Lower lobe of right lung (tissue), 2 donors: ENCODE results near the gene ERVFRD-1. TPM values are rescaled to one million over a fixed set of nuclear protein-coding genes. Genes with fewer than 3 reads are reported as not detected.

Source experiments
- ATAC-seq, 2 donors: fragments of 200-7000 bp; cut with Tn5 transposase; one replicate each; pipeline ENCODE4 v1.9.1; 2020 to 2022; ENCODE audit warnings: mild to moderate bottlenecking in 2 of 2, moderate library complexity in 2 of 2
- DNase-seq: peaks from one replicate; pipeline ENCODE4 v3.0.0-alpha.2; 2020
- H3K27ac ChIP-seq: fragments of 200-600 bp; one replicate; pipeline ENCODE4 v1.8.0; 2022
- H3K27me3 ChIP-seq: fragments of 200-600 bp; one replicate; pipeline ENCODE4 v1.8.0; 2022; ENCODE audit warnings: low read depth
- H3K36me3 ChIP-seq: fragments of 200-600 bp; one replicate; pipeline ENCODE4 v1.8.0; 2022; ENCODE audit warnings: mild to moderate bottlenecking
- H3K4me1 ChIP-seq: fragments of 200-600 bp; one replicate; pipeline ENCODE4 v1.8.0; 2022
- H3K4me3 ChIP-seq: fragments of 200-600 bp; one replicate; pipeline ENCODE4 v1.8.0; 2022; ENCODE audit warnings: mild to moderate bottlenecking
- H3K9me3 ChIP-seq: fragments of 200-600 bp; one replicate; pipeline ENCODE4 v1.8.0; 2022
- CTCF ChIP-seq: fragments of 200-600 bp; IDR thresholded peaks from one replicate; pipeline ENCODE4 v1.8.0; 2022; ENCODE audit warnings: antibody characterized with exemption, mild to moderate bottlenecking
- intact Hi-C: fragments of 100-400 bp; cut with DNase I; formaldehyde crosslinking; loops from one replicate; pipeline ENCODE4 v1.11.0; 2022
- total RNA-seq: library from RNA; stranded (reverse); fragmentation: NEBNext Ultra II Directional; extraction: Animal tissue kit (Norgen Biotek cat#: 25700); gene quantifications from one replicate; pipeline ENCODE4 v1.2.1, GENCODE V29; 2021
- donor health status: DM: no; HTN: yes; CAD: no; lungs with severe emphysema.

The ERVFRD-1 gene
- total RNA-seq, 1 donor from 2014 or later = 0.65 TPM

GRCh38 chr6:11142296-11143027 is 30.9 kb upstream of the ERVFRD-1 start:
- intact Hi-C loops = loop anchor here (10.0 kb wide), 1 partner anchor 352 kb away; no protein-coding TSS in a partner anchor
- ATAC-seq (no peak), DNase-seq (no peak)
- Histone ChIP-seq H3K9me3 (no peaks in the 10 kb centered on the region), H3K27ac (no peak overlapping the region), H3K36me3 (no peaks in the 10 kb centered on the region), H3K4me3 (no peak overlapping the region), H3K27me3 (no peaks in the 10 kb centered on the region), H3K4me1 (no peaks in the 10 kb centered on the region)
- no peak for TF ChIP-seq CTCF

GRCh38 chr6:11141295-11141694 is 29.8 kb upstream of the ERVFRD-1 start:
- no peak overlapping the region for H3K27ac ChIP-seq
- no peaks in the 10 kb centered on the region for H3K4me1 ChIP-seq
- no peak for ATAC-seq
- no peak for DNase-seq
- no peaks in the 10 kb centered on the region for H3K27me3 ChIP-seq
- no peak overlapping the region for H3K4me3 ChIP-seq
- no peak for TF ChIP-seq CTCF
- H3K9me3 ChIP-seq = no peaks in the 10 kb centered on the region
- intact Hi-C loops = loop anchor here (10.0 kb wide), 1 partner anchor 354 kb away; no protein-coding TSS in a partner anchor
- H3K36me3 ChIP-seq = no peaks in the 10 kb centered on the region

GRCh38 chr6:11140056-11140455 is 28.5 kb upstream of the ERVFRD-1 start:
- Histone ChIP-seq H3K27me3 (no peaks in the 10 kb centered on the region), H3K4me3 (no peak overlapping the region), H3K36me3 (peaks cover 5% of the 10 kb centered on the region), H3K27ac (no peak overlapping the region), H3K9me3 (no peaks in the 10 kb centered on the region), H3K4me1 (no peaks in the 10 kb centered on the region)
- DNase-seq = no peak
- intact Hi-C loops = loop anchor here (10.0 kb wide), 1 partner anchor 355 kb away; no protein-coding TSS in a partner anchor
- no peak for ATAC-seq
- TF ChIP-seq CTCF = no peak

GRCh38 chr6:11139051-11139960 is 27.8 kb upstream of the ERVFRD-1 start:
- H3K9me3 ChIP-seq = no peaks in the 10 kb centered on the region
- no peak overlapping the region for H3K4me3 ChIP-seq
- TF ChIP-seq CTCF = no peak
- no peaks in the 10 kb centered on the region for H3K4me1 ChIP-seq
- H3K27me3 ChIP-seq = no peaks in the 10 kb centered on the region
- DNase-seq = no peak
- peaks cover 13% of the 10 kb centered on the region for H3K36me3 ChIP-seq
- peak; percentile 9 to 31 for ATAC-seq
- intact Hi-C loops = no loop called here
- H3K27ac ChIP-seq = no peak overlapping the region

GRCh38 chr6:11136809-11137208 is 25.3 kb upstream of the ERVFRD-1 start:
- Histone ChIP-seq H3K27ac (no peak overlapping the region), H3K36me3 (peaks cover 14% of the 10 kb centered on the region), H3K4me3 (no peak overlapping the region), H3K9me3 (no peaks in the 10 kb centered on the region), H3K4me1 (no peaks in the 10 kb centered on the region), H3K27me3 (no peaks in the 10 kb centered on the region)
- ATAC-seq (no peak), DNase-seq (no peak)
- no peak for TF ChIP-seq CTCF
- intact Hi-C loops = no loop called here
